IMR-90 (cell line): ENCODE data around the gene USP6NL. TPM values are rescaled to one million over a fixed set of nuclear protein-coding genes. Genes with fewer than 3 reads are reported as not detected.

Source experiments
- ATAC-seq: fragments of 200-7000 bp; cut with Tn5 transposase; 2 replicates; pipeline ENCODE4 v1.9.1; 2020; ENCODE audit warnings: low read depth, mild to moderate bottlenecking, moderate library complexity
- BruUV-seq: library from RNA; stranded (reverse); fragments of 400-500 nt; replicated peaks from 2 replicates; lab custom pipeline; 2021; lab: Mats Ljungman, UMichigan
- CTCF ChIA-PET: fragments of 300-600 bp; formaldehyde crosslinking; extraction: SDS; loops from one replicate; lab custom pipeline; 2021; ENCODE audit warnings: antibody characterized with exemption; lab: Yijun Ruan, JAX
- POLR2A ChIA-PET: fragments of 300-600 bp; sonication (Branson Sonifier 250); formaldehyde crosslinking; loops from one replicate; lab custom pipeline; 2022; ENCODE audit warnings: antibody characterized with exemption; ENCODE audit not compliant: unreplicated experiment; lab: Charles Lee
- DNase-seq: peaks from one replicate; pipeline ENCODE4 v3.0.0; 2013
- H2AFZ ChIP-seq: replicated peaks from 2 replicates; pipeline ENCODE3; 2013; ENCODE audit warnings: low read length, mild to moderate bottlenecking; ENCODE audit not compliant: poor library complexity
- H2AK5ac ChIP-seq: 2 replicates; pipeline ENCODE4 v1.6.1; 2013; ENCODE audit warnings: low read depth, low read length, inconsistent platforms
- H2AK9ac ChIP-seq: replicated peaks from 2 replicates; pipeline ENCODE3; 2013; ENCODE audit warnings: mild to moderate bottlenecking, low read depth, low read length, moderate library complexity; ENCODE audit not compliant: poor library complexity
- H2BK120ac ChIP-seq: 2 replicates; pipeline ENCODE4 v1.6.1; 2013; ENCODE audit warnings: low read depth, low read length, inconsistent platforms
- H2BK15ac ChIP-seq: 3 replicates; pipeline ENCODE4 v1.6.1; 2013; ENCODE audit warnings: low read depth, low read length, inconsistent platforms
- H2BK20ac ChIP-seq: 2 replicates; pipeline ENCODE4 v1.6.1; 2013; ENCODE audit warnings: low read depth, mild to moderate bottlenecking, inconsistent platforms, low read length, moderate library complexity
- H2BK5ac ChIP-seq: 2 replicates; pipeline ENCODE4 v1.6.1; 2013; ENCODE audit warnings: mild to moderate bottlenecking, low read depth, low read length, inconsistent platforms; ENCODE audit not compliant: poor library complexity, severe bottlenecking
- H3K14ac ChIP-seq: replicated peaks from 2 replicates; pipeline ENCODE4 v1.6.1; 2013; ENCODE audit warnings: low read depth, low read length, inconsistent platforms
- H3K18ac ChIP-seq: 2 replicates; pipeline ENCODE4 v1.6.1; 2013; ENCODE audit warnings: low read depth, low read length, control low read depth
- H3K23ac ChIP-seq: 2 replicates; pipeline ENCODE4 v1.6.1; 2013; ENCODE audit warnings: low read depth, low read length, inconsistent platforms
- H3K27ac ChIP-seq: 2 replicates; pipeline ENCODE4 v1.5.1; 2013; ENCODE audit warnings: mild to moderate bottlenecking, control low read depth, low read length; ENCODE audit not compliant: insufficient read depth
- H3K27me3 ChIP-seq: 2 replicates; pipeline ENCODE4 v1.6.1; 2013; ENCODE audit warnings: low read length; ENCODE audit not compliant: control insufficient read depth, insufficient read depth
- H3K36me3 ChIP-seq: 2 replicates; pipeline ENCODE4 v1.6.1; 2013; ENCODE audit warnings: low read length, mixed read lengths; ENCODE audit not compliant: control insufficient read depth, insufficient read depth
- H3K4ac ChIP-seq: 2 replicates; pipeline ENCODE4 v1.6.1; 2013; ENCODE audit warnings: low read depth, low read length, inconsistent platforms
- H3K4me1 ChIP-seq: 2 replicates; pipeline ENCODE4 v1.6.1; 2013; ENCODE audit warnings: low read length, mixed read lengths; ENCODE audit not compliant: control insufficient read depth, insufficient read depth
- H3K4me2 ChIP-seq: 2 replicates; pipeline ENCODE4 v1.6.1; 2013; ENCODE audit warnings: low read depth, mild to moderate bottlenecking, control low read depth, low read length, moderate library complexity
- H3K4me3 ChIP-seq: 2 replicates; pipeline ENCODE4 v1.5.1; 2013; ENCODE audit warnings: low read depth, mild to moderate bottlenecking, control low read depth, low read length, moderate library complexity; ENCODE audit not compliant: insufficient read depth
- H3K56ac ChIP-seq: 2 replicates; pipeline ENCODE4 v1.6.1; 2013; ENCODE audit warnings: low read length, inconsistent platforms; ENCODE audit not compliant: insufficient read depth; ENCODE audit errors: extremely low read depth
- H3K79me1 ChIP-seq, 2 experiments: 2 replicates each; pipeline ENCODE4 v1.6.1; 2013; ENCODE audit warnings: low read length in 2 of 2, inconsistent platforms in 1 of 2, low read depth in 1 of 2
- H3K9ac ChIP-seq: 2 replicates; pipeline ENCODE4 v1.6.1; 2013; ENCODE audit warnings: low read depth, low read length, control low read depth
- H3K9me1 ChIP-seq: 2 replicates; pipeline ENCODE4 v1.6.1; 2013; ENCODE audit warnings: low read length, inconsistent platforms; ENCODE audit not compliant: insufficient read depth
- H3K9me3 ChIP-seq: 2 replicates; pipeline ENCODE4 v1.6.1; 2013; ENCODE audit warnings: low read length; ENCODE audit not compliant: control insufficient read depth, insufficient read depth
- H4K20me1 ChIP-seq: 2 replicates; pipeline ENCODE4 v1.6.1; 2013; ENCODE audit warnings: low read length, inconsistent platforms; ENCODE audit not compliant: insufficient read depth
- H4K5ac ChIP-seq: 2 replicates; pipeline ENCODE4 v1.6.1; 2013; ENCODE audit warnings: mild to moderate bottlenecking, low read depth, low read length, control low read depth
- H4K8ac ChIP-seq, 2 experiments: 2 replicates each; pipeline ENCODE4 v1.6.1; 2013; ENCODE audit warnings: low read depth in 2 of 2, low read length in 2 of 2, control low read depth in 1 of 2, inconsistent platforms in 1 of 2
- H4K91ac ChIP-seq: 2 replicates; pipeline ENCODE4 v1.6.1; 2013; ENCODE audit warnings: low read depth, low read length, inconsistent platforms; ENCODE audit not compliant: insufficient read depth
- CEBPB ChIP-seq: IDR thresholded peaks from 2 replicates; pipeline ENCODE4 v1.6.1; 2012; ENCODE audit warnings: low read depth, low read length, improper control_type of control experiment
- POLR2A ChIP-seq: IDR thresholded peaks from 2 replicates; pipeline ENCODE4 v1.6.1; 2012; ENCODE audit warnings: mild to moderate bottlenecking, low read depth, low read length
- RAD21 ChIP-seq: IDR thresholded peaks from 2 replicates; pipeline ENCODE4 v1.6.1; 2012; ENCODE audit warnings: low read length, improper control_type of control experiment
- WGBS, 2 experiments: methylation state at CpG; one replicate each; pipeline versions ENCODE4 v1.1.5 to v1.1.7; 2013; ENCODE audit warnings: missing lambda C conversion rate in 2 of 2; ENCODE audit not compliant: insufficient read length in 1 of 2; ENCODE audit errors: extremely low coverage in 2 of 2; 5-methylcytosine and 5-hydroxymethylcytosine counted together
- dilution Hi-C: fragments of 300-500 bp; cut with HindIII; formaldehyde crosslinking; loops from one replicate; pipeline ENCODE4 v1.14.3; 2018; ENCODE audit warnings: low sequenced_read_pairs; ENCODE audit not compliant: unreplicated experiment
- in situ Hi-C: fragments of 300-500 bp; cut with MboI; formaldehyde crosslinking; loops from 3 replicates; pipeline ENCODE4 v1.14.3; 2019; ENCODE audit warnings: low sequenced_read_pairs, inconsistent platforms, mixed read lengths
- intact Hi-C: fragments of 100-400 bp; cut with micrococcal nuclease; formaldehyde crosslinking; loops from 2 replicates; pipeline ENCODE4 v1.10.0; 2022
- polyA plus RNA-seq, 3 experiments: library from polyadenylated mRNA; depleted of rRNA; stranded (reverse); fragments of >200 nt; gene quantifications; 2 replicates each; pipeline ENCODE4 v1.2.3, GENCODE V29; 2012; ENCODE audit warnings: low replicate concordance in 1 of 3
- total RNA-seq: library from RNA; depleted of rRNA; stranded (reverse); fragments of >200 nt; gene quantifications from 2 replicates; pipeline ENCODE4 v1.2.3, GENCODE V29; 2012

Gene USP6NL
- total and polyA plus RNA-seq, 2 of the 4 experiments (the other 2 are of a cell fraction), result 7.8 to 9.1 TPM

DNA sequence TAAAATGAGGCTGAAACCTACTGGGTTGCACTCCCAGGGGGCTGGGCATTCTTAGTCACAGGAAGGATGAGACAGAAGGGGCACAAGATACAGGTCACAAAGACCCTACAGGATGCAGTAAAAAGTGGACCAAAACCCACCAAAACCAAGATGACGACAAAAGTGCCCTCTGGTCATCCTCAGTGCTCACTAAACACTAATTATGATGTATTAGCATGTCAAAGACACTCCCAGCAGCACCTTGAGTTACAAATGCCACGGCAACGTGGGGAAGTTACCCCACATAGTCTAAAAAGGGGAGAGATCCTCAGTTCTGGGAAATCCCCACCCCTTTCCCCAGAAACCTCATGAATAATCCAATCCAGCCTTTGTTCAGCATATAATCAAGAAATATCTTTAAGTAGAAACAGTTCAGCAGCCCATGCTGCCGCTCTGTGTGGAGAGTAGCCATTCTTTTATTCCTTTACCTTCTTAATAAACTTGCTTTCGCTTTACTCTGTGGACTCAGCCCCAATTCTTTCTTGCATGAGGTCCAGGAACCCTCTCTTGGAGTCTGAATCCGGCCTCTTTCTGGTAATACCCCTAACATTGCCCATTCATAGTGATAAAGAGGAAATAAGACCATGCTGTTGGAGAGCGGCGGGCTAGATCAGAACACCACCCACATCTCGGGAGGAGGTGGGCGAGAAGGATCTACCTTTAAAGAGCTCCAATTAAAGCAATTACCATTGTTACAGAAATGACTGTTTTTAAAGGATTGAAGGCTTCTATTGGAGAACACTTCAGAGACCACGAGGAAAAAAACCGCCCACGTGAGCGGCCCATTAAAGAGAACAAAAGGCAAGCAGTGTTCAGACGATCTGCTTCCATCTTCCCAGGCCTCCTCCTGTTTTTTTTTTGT is 170.9 kb downstream of the USP6NL start:
- in situ Hi-C loops, result no loop called here

More for the DNA sequence above, 170.9 kb downstream of the USP6NL start:
- no peak overlapping the region for H2BK120ac ChIP-seq
- ATAC-seq (no peak), DNase-seq (no peak)
- H4K91ac ChIP-seq, result no peak overlapping the region
- intact Hi-C loops, result no loop called here
- H4K5ac ChIP-seq, result no peak overlapping the region
- BruUV-seq, result no TSS peak
- POLR2A ChIA-PET, result no interaction called here
- no peak overlapping the region for H3K18ac ChIP-seq
- no peak overlapping the region for H2AFZ ChIP-seq
- H3K4me3 ChIP-seq, result no peak overlapping the region
- H2BK20ac ChIP-seq, result no peak overlapping the region
- CTCF ChIA-PET, result interaction anchor here (0.6 kb wide), 1 partner anchor 246 kb away, joined by 3 read pairs; no protein-coding TSS in a partner anchor
- H3K14ac ChIP-seq, result no peak overlapping the region
- H3K23ac ChIP-seq, result no peak overlapping the region
- no peaks in the 10 kb centered on the region for H3K4me1 ChIP-seq
- no peak overlapping the region for H2AK5ac ChIP-seq
- H2BK5ac ChIP-seq, result no peak overlapping the region
- H3K9me1 ChIP-seq, result no peaks in the 10 kb centered on the region
- H3K4me2 ChIP-seq, result no peak overlapping the region
- TF ChIP-seq RAD21 (no peak), CEBPB (no peak), POLR2A (no peak)
- H3K27ac ChIP-seq, result no peak overlapping the region
- no peak overlapping the region for H3K9ac ChIP-seq
- no peaks in the 10 kb centered on the region for H4K20me1 ChIP-seq
- no peaks in the 10 kb centered on the region for H3K9me3 ChIP-seq
- no peak overlapping the region for H3K4ac ChIP-seq
- no peak overlapping the region for H3K56ac ChIP-seq
- no peak overlapping the region for H2AK9ac ChIP-seq
- H3K36me3 ChIP-seq, result no peaks in the 10 kb centered on the region
- H3K79me1 ChIP-seq, result no peaks in the 10 kb centered on the region
- dilution Hi-C loops, result no loop called here
- H3K27me3 ChIP-seq, result peaks cover 1% of the 10 kb centered on the region; the same call in 1 of the 2 replicates
- H2BK15ac ChIP-seq, result no peak overlapping the region
- H4K8ac ChIP-seq, result no peak overlapping the region
- WGBS, 2 experiments, result 70% methylated on average over 2 of the region's 15 CpGs; no CpG with 5 or more reads in 1 of the 2 experiments
